Measurements from ENCODE around the gene GNPTAB.

The GNPTAB gene

DNA sequence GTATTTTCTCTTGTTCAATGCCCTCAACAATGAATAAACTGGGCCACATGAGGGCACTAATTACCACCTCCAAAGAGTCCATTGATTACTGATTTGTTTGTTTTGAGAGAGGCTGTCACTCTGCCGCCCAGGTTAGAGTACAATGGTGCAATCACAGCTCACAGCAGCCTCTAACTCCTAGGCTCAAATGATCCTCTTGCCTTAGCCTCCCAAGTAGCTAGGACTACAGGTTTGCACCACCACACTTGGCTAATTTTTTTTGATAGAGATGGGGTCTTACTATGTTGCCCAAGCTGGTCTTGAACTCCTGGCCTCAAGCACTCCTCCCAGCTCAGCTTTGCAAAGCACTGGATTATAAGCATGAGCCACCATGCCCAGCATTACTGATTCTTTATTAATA, 63.2 kb downstream of the GNPTAB start:
- DNase-seq (ENCODE audit: low read depth in 1 of 2, low spot score in 1 of 2) = no peak
- no peak for TF ChIP-seq JUND (IDR thresholded peaks at IDR 0.05; ENCODE audit: low read depth)
- in situ Hi-C loops (cut with HindIII; ENCODE audit: low pct_unique_long_range_greater_than_20kb, low sequenced_read_pairs) = no loop called here

DNA sequence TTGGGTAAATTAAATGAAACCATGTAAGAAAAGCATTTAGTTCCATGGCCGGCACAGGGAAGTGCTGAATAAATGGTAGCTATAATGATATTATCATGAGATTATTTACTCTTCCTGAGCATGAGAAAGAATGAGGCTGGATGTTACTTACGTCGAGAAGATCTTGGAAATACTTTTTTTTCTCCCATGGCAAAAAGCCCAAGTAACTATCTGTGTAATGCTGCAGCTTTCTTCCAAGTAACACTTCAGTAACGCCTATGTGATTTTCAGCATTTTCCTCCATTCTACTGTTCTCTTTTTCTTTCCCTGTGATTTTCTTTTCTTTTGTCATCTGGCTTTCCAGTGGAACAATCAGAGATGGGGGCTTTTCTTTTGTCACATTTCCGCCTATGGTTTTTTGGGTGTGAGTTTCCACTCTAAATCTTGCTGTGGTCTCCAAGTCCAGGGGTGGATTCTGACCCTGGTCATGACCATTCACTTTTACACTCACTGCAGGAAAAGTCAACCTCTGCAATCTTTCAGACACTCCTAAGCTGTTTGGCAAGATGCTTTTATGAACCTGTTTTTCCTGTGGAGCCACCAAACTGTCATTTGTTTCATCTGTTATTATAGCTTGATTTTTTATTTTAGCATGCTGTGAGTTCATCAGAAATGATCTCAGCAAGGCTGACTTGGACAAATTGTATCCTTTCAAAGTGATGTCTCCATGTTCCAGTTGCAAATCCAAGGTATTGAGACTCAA, 66.5 kb downstream of the GNPTAB start:
- in situ Hi-C loops (cut with HindIII; ENCODE audit: low pct_unique_long_range_greater_than_20kb, low sequenced_read_pairs) = no loop called here
- DNase-seq (ENCODE audit: low read depth in 1 of 2, low spot score in 1 of 2) = peak in 1 of 2 experiments; percentile 72
- no peak for TF ChIP-seq JUND (IDR thresholded peaks at IDR 0.05; ENCODE audit: low read depth)

DNA sequence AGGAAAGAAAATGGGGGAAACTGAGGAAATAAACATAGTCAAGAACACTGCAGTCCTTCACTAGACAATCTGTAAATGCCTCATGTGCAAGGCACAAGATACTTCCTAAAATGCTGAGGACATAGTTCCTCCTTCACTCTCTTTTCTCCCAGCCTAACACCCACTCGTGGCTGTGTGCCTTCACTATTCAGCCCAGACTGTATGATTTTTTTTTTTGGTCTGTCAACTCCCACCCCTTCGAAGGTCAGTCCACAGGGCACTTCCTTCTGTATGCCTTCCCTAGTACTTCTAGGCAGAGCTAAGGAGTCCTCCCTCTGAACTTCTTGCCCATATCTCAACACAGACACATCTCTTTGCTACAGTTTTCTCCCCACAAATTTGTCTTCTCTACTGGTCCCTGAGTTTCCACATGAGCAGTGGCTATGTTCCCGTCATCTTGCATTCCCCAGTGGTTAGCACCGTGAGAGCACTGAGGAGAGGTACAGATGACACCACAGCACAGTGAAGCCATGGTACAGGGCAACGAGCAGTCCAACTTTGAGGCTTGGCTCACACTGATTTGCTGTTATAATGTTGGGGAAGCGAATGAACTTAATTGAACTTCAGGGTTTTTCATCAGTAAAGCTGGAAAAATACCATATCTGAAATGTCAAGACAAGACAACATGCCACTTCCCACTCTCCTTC, 67.4 kb downstream of the GNPTAB start:
- in situ Hi-C loops (cut with HindIII; ENCODE audit: low pct_unique_long_range_greater_than_20kb, low sequenced_read_pairs) = no loop called here
- no peak for DNase-seq (ENCODE audit: low read depth in 1 of 2, low spot score in 1 of 2)
- TF ChIP-seq JUND (IDR thresholded peaks at IDR 0.05; ENCODE audit: low read depth) = no peak

GRCh38 chr12:101761781-101762180, 69.0 kb downstream of the GNPTAB start:
- no peak for TF ChIP-seq JUND (IDR thresholded peaks at IDR 0.05; ENCODE audit: low read depth)
- in situ Hi-C loops (cut with HindIII; ENCODE audit: low pct_unique_long_range_greater_than_20kb, low sequenced_read_pairs) = no loop called here
- DNase-seq (ENCODE audit: low read depth in 1 of 2, low spot score in 1 of 2) = no peak

GRCh38 chr12:101761350-101761749, 69.4 kb downstream of the GNPTAB start:
- DNase-seq (ENCODE audit: low read depth in 1 of 2, low spot score in 1 of 2) = no peak
- in situ Hi-C loops (cut with HindIII; ENCODE audit: low pct_unique_long_range_greater_than_20kb, low sequenced_read_pairs) = no loop called here

DNA sequence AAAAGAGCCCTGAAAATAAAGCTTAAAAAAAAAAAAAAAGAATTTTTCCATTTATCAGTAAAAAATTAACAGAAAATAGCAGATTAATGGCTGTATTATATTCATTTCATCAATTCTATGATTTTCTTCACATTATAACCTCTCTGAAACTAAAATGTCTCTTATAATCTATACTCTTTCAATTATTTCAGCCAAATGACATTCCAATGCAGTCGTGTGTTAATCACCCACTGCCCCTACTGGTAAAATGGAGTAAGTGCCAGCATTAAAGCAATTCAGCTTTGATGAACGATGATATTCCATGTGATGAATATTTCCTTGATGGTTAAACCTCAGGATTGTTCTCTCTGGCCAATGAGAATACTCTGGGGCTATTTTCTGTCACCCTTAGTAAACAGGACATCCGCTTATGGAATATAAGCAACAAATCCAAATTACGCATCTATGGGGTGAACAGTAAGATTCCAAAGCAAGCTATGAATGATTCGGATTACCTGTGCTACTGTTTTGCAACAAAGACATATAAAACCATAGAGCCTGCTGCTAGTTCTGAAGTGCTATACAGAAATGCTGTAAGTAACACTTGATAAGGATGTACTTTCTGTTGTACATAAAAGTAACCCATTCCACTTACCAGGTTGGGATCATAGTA, 71.2 kb downstream of the GNPTAB start:
- in situ Hi-C loops (cut with HindIII; ENCODE audit: low pct_unique_long_range_greater_than_20kb, low sequenced_read_pairs) = no loop called here
- DNase-seq (ENCODE audit: low read depth in 1 of 2, low spot score in 1 of 2) = peak; percentile 38 to 70
- TF ChIP-seq JUND (IDR thresholded peaks at IDR 0.05; ENCODE audit: low read depth) = no peak

More at GRCh38 chr12:101761350-101761749, 69.4 kb downstream of the GNPTAB start:
- TF ChIP-seq JUND (IDR thresholded peaks at IDR 0.05; ENCODE audit: low read depth) = no peak

DNA sequence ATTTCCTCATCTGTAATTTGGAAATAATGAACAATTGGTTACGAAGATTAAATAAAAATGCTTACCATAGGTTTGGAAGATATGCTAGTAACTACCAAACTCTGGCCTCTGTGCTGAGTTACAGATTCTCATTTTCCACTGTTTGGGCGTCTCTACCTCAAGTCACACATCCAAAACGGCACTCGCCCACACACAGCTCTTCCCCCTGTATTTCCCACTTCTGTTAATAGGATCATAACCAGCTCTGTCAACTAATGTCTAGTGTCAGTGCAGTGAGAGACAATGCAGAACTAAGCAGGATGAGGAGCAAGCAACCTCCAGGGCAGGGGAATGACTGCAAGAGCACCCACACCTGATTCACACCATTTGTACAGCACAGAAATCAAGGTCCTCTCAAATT, 80.6 kb downstream of the GNPTAB start:
- TF ChIP-seq JUND (IDR thresholded peaks at IDR 0.05; ENCODE audit: low read depth) = no peak
- in situ Hi-C loops (cut with HindIII; ENCODE audit: low pct_unique_long_range_greater_than_20kb, low sequenced_read_pairs) = no loop called here
- no peak for DNase-seq (ENCODE audit: low read depth in 1 of 2, low spot score in 1 of 2)

DNA sequence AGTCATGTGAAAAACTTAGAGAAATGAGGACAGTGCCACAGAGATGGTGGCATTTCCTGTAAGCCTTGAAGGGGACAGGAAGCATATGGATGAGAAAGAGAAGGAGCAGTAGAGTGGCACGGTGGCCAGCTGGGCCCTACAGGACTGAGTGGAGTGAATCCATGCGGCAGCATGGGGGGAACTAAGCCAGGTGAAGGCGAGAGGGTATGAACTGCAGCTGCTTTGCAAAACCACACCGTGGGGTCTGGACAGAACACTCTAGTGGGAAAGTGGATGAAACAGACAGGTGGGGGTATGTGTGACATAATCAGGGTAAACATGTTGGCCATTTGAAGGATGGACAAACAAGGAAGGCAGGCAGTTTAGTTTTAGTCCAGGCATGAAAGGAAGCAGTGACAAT, 81.1 kb downstream of the GNPTAB start:
- in situ Hi-C loops (cut with HindIII; ENCODE audit: low pct_unique_long_range_greater_than_20kb, low sequenced_read_pairs) = no loop called here
- no peak for TF ChIP-seq JUND (IDR thresholded peaks at IDR 0.05; ENCODE audit: low read depth)
- DNase-seq (ENCODE audit: low read depth in 1 of 2, low spot score in 1 of 2) = no peak

GRCh38 chr12:101748907-101749306, 81.9 kb downstream of the GNPTAB start:
- DNase-seq (ENCODE audit: low read depth in 1 of 2, low spot score in 1 of 2) = no peak
- TF ChIP-seq JUND (IDR thresholded peaks at IDR 0.05; ENCODE audit: low read depth) = no peak
- in situ Hi-C loops (cut with HindIII; ENCODE audit: low pct_unique_long_range_greater_than_20kb, low sequenced_read_pairs) = no loop called here

- TF ChIP-seq JUND (IDR thresholded peaks at IDR 0.05; ENCODE audit: low read depth) = no peak
- in situ Hi-C loops (cut with HindIII; ENCODE audit: low pct_unique_long_range_greater_than_20kb, low sequenced_read_pairs) = no loop called here
- DNase-seq (ENCODE audit: low read depth in 1 of 2, low spot score in 1 of 2) = no peak
Measured at GRCh38 chr12:101747697-101748096, 83.1 kb downstream of the GNPTAB start.

GRCh38 chr12:101746661-101747060, 84.1 kb downstream of the GNPTAB start:
- in situ Hi-C loops (cut with HindIII; ENCODE audit: low pct_unique_long_range_greater_than_20kb, low sequenced_read_pairs) = no loop called here
- no peak for TF ChIP-seq JUND (IDR thresholded peaks at IDR 0.05; ENCODE audit: low read depth)

DNA sequence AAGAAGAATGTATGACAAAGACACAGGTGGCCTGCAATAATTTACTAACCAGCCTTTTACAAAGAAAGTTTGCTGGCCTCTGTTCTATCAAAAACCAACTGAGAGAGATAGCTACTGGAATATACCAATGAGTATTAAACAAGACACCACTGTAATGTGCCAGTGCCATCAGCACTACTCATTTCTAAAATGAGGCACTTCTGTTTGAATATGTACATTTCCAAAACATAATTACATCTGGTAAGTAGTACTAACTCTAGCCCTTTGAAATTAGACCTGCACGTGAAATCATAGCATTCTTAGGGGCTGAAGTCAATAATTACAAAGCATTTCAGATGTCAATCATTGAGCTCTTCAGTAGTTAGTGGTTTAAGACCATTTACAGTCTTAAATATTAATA, 84.6 kb downstream of the GNPTAB start:
- no peak for DNase-seq (ENCODE audit: low read depth in 1 of 2, low spot score in 1 of 2)

More at GRCh38 chr12:101746661-101747060, 84.1 kb downstream of the GNPTAB start:
- no peak for DNase-seq (ENCODE audit: low read depth in 1 of 2, low spot score in 1 of 2)

GRCh38 chr12:101745481-101745880, 85.3 kb downstream of the GNPTAB start:
- in situ Hi-C loops (cut with HindIII; ENCODE audit: low pct_unique_long_range_greater_than_20kb, low sequenced_read_pairs) = no loop called here
- DNase-seq (ENCODE audit: low read depth in 1 of 2, low spot score in 1 of 2) = no peak

More for the DNA sequence above, 84.6 kb downstream of the GNPTAB start:
- in situ Hi-C loops (cut with HindIII; ENCODE audit: low pct_unique_long_range_greater_than_20kb, low sequenced_read_pairs) = no loop called here
- no peak for TF ChIP-seq JUND (IDR thresholded peaks at IDR 0.05; ENCODE audit: low read depth)

More at GRCh38 chr12:101745481-101745880, 85.3 kb downstream of the GNPTAB start:
- no peak for TF ChIP-seq JUND (IDR thresholded peaks at IDR 0.05; ENCODE audit: low read depth)

Data from T47D (cell line).